Mesodermal cell (in vitro differentiated cells): ENCODE data around the gene TMPRSS9.

Source experiments
- H3K27ac ChIP-seq: 2 replicates; pipeline ENCODE4 v1.7.0; 2013; ENCODE audit warnings: mild to moderate bottlenecking, low read depth, low read length, moderate library complexity; ENCODE audit not compliant: severe bottlenecking
- H3K36me3 ChIP-seq: 2 replicates; pipeline ENCODE4 v1.7.1; 2013; ENCODE audit warnings: mild to moderate bottlenecking, low read length, moderate library complexity; ENCODE audit not compliant: control insufficient read depth, insufficient read depth
- H3K4me1 ChIP-seq: one replicate; pipeline ENCODE4 v1.7.1; 2013; ENCODE audit warnings: mild to moderate bottlenecking, low read length; ENCODE audit not compliant: insufficient read depth, control insufficient read depth, poor library complexity, severe bottlenecking
- H3K4me3 ChIP-seq: 2 replicates; pipeline ENCODE4 v1.7.0; 2013; ENCODE audit warnings: low read length, control low read depth, mild to moderate bottlenecking; ENCODE audit not compliant: insufficient read depth, poor library complexity, severe bottlenecking; ENCODE audit errors: extremely low read depth
- H3K9me3 ChIP-seq: 2 replicates; pipeline ENCODE4 v1.7.1; 2013; ENCODE audit warnings: mild to moderate bottlenecking, low read length, moderate library complexity; ENCODE audit not compliant: control insufficient read depth
- WGBS, 2 experiments: methylation state at CpG; one replicate each; pipeline ENCODE4 v1.1.5; 2013; ENCODE audit warnings: missing lambda C conversion rate in 2 of 2; ENCODE audit not compliant: insufficient coverage in 2 of 2; 5-methylcytosine and 5-hydroxymethylcytosine counted together

TMPRSS9 gene

GRCh38 chr19:2329501-2329916 is 30.6 kb upstream of the TMPRSS9 start:
- Histone ChIP-seq H3K4me3 (peak overlapping the region; percentile 98), H3K27ac (no peak overlapping the region), H3K36me3 (peaks cover 30% of the 10 kb centered on the region), H3K4me1 (peaks cover 26% of the 10 kb centered on the region), H3K9me3 (no peaks in the 10 kb centered on the region)
- WGBS, 2 experiments = 49 to 51% methylated on average over 9 to 12 of the region's 13 CpGs

- Histone ChIP-seq H3K36me3 (peaks cover 28% of the 10 kb centered on the region), H3K9me3 (no peaks in the 10 kb centered on the region)
- 87 to 94% methylated on average over 8 of the region's 10 CpGs for WGBS, 2 experiments
These were observed 29.8 kb upstream of the TMPRSS9 start for GRCh38 chr19:2330255-2330631.

GRCh38 chr19:2330632-2331284 is 29.3 kb upstream of the TMPRSS9 start:
- H3K4me3 ChIP-seq = no peak overlapping the region
- WGBS, 2 experiments = 72 to 78% methylated on average over 16 to 17 of the region's 20 CpGs
- no peak overlapping the region for H3K27ac ChIP-seq

More at GRCh38 chr19:2330255-2330631, 29.8 kb upstream of the TMPRSS9 start:
- Histone ChIP-seq H3K4me1 (peaks cover 26% of the 10 kb centered on the region), H3K27ac (no peak overlapping the region), H3K4me3 (no peak overlapping the region)

GRCh38 chr19:2331601-2332246 is 28.3 kb upstream of the TMPRSS9 start:
- H3K27ac ChIP-seq = no peak overlapping the region
- peaks cover 25% of the 10 kb centered on the region for H3K4me1 ChIP-seq
- H3K9me3 ChIP-seq = no peaks in the 10 kb centered on the region
- 84 to 89% methylated on average over 10 of the region's 12 CpGs for WGBS, 2 experiments
- H3K4me3 ChIP-seq = no peak overlapping the region
- H3K36me3 ChIP-seq = peaks cover 19% of the 10 kb centered on the region

More at GRCh38 chr19:2330632-2331284, 29.3 kb upstream of the TMPRSS9 start:
- Histone ChIP-seq H3K4me1 (peaks cover 26% of the 10 kb centered on the region), H3K9me3 (no peaks in the 10 kb centered on the region), H3K36me3 (peaks cover 25% of the 10 kb centered on the region)

GRCh38 chr19:2332341-2333026 is 27.6 kb upstream of the TMPRSS9 start:
- no peaks in the 10 kb centered on the region for H3K9me3 ChIP-seq
- peaks cover 19% of the 10 kb centered on the region for H3K36me3 ChIP-seq
- no peak overlapping the region for H3K27ac ChIP-seq
- no peak overlapping the region for H3K4me3 ChIP-seq
- H3K4me1 ChIP-seq = peaks cover 19% of the 10 kb centered on the region
- 92 to 97% methylated on average over 11 to 17 of the region's 17 CpGs for WGBS, 2 experiments

GRCh38 chr19:2333027-2333806 is 26.8 kb upstream of the TMPRSS9 start:
- Histone ChIP-seq H3K4me3 (no peak overlapping the region), H3K27ac (no peak overlapping the region), H3K4me1 (peaks cover 16% of the 10 kb centered on the region), H3K36me3 (peaks cover 19% of the 10 kb centered on the region), H3K9me3 (no peaks in the 10 kb centered on the region)
- 94% methylated on average over 20 to 23 of the region's 27 CpGs for WGBS, 2 experiments

GRCh38 chr19:2333807-2334211 is 26.3 kb upstream of the TMPRSS9 start:
- 95 to 96% methylated on average over 9 to 11 of the region's 11 CpGs for WGBS, 2 experiments
- H3K27ac ChIP-seq = no peak overlapping the region

GRCh38 chr19:2334426-2334825 is 25.6 kb upstream of the TMPRSS9 start:
- Histone ChIP-seq H3K4me3 (no peak overlapping the region), H3K27ac (no peak overlapping the region), H3K4me1 (peaks cover 16% of the 10 kb centered on the region), H3K36me3 (peaks cover 30% of the 10 kb centered on the region), H3K9me3 (no peaks in the 10 kb centered on the region)
- 96 to 97% methylated on average over 23 to 27 of the region's 27 CpGs for WGBS, 2 experiments

More at GRCh38 chr19:2333807-2334211, 26.3 kb upstream of the TMPRSS9 start:
- H3K9me3 ChIP-seq = no peaks in the 10 kb centered on the region
- H3K4me3 ChIP-seq = no peak overlapping the region
- peaks cover 23% of the 10 kb centered on the region for H3K36me3 ChIP-seq
- H3K4me1 ChIP-seq = peaks cover 16% of the 10 kb centered on the region

- Histone ChIP-seq H3K36me3 (peaks cover 36% of the 10 kb centered on the region), H3K27ac (no peak overlapping the region), H3K4me3 (no peak overlapping the region), H3K9me3 (no peaks in the 10 kb centered on the region), H3K4me1 (peaks cover 12% of the 10 kb centered on the region)
- WGBS, 2 experiments = 94% methylated on average over 19 to 22 of the region's 26 CpGs
These were observed 24.8 kb upstream of the TMPRSS9 start for GRCh38 chr19:2334986-2335846.

- H3K36me3 ChIP-seq = peaks cover 36% of the 10 kb centered on the region
- no peak overlapping the region for H3K27ac ChIP-seq
- no peak overlapping the region for H3K4me3 ChIP-seq
- WGBS, 2 experiments = 95 to 100% methylated on average over 3 of the region's 3 CpGs
- no peaks in the 10 kb centered on the region for H3K9me3 ChIP-seq
- H3K4me1 ChIP-seq = peaks cover 6% of the 10 kb centered on the region
These were observed 24.2 kb upstream of the TMPRSS9 start for GRCh38 chr19:2335848-2336247.
